ENCODE results near the gene CCDC71.

DNA sequence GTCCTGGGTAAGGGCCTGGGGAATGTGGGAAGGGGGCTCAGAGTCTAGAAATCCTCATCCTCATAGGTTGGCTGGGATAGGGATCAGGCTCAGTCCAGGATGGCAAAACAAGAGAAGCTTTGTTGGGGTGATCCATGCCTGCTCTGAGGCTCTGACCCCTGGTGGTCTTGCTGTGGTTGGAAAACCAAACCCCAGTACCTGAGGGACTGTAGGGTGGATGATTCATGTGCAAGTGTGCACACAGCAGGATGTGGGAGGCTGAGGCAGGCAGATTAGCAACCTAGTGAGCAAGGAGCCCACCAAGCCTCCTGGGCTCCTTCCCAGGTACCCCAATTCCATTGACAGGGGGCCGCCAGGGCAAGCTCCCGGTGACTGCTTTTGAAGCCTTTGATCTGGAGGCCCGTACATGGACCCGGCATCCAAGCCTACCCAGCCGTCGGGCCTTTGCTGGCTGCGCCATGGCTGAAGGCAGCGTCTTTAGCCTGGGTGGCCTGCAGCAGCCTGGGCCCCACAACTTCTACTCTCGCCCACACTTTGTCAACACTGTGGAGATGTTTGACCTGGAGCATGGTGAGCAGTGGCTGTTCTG is 8.4 kb upstream of the CCDC71 start:
- TF ChIP-seq ELF4 (IDR thresholded peaks at IDR 0.05): no peak
- TF ChIP-seq SP1 (IDR thresholded peaks at IDR 0.05): no peak
- TF ChIP-seq LEF1 (IDR thresholded peaks at IDR 0.05; ENCODE audit: borderline replicate concordance): no peak
- TF ChIP-seq BHLHE40 (IDR thresholded peaks at IDR 0.05; ENCODE audit: borderline replicate concordance): no peak
- no peak for TF ChIP-seq ZNF384 (IDR thresholded peaks at IDR 0.05)
- TF ChIP-seq FOXA1 (IDR thresholded peaks at IDR 0.05): no peak
- no peak for TF ChIP-seq TARDBP (IDR thresholded peaks at IDR 0.05)
- TF ChIP-seq SUZ12 (IDR thresholded peaks at IDR 0.05): no peak
- TF ChIP-seq, protein P1, sequence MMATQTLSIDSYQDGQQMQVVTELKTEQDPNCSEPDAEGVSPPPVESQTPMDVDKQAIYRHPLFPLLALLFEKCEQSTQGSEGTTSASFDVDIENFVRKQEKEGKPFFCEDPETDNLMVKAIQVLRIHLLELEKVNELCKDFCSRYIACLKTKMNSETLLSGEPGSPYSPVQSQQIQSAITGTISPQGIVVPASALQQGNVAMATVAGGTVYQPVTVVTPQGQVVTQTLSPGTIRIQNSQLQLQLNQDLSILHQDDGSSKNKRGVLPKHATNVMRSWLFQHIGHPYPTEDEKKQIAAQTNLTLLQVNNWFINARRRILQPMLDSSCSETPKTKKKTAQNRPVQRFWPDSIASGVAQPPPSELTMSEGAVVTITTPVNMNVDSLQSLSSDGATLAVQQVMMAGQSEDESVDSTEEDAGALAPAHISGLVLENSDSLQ (IDR thresholded peaks at IDR 0.05): no peak
- TF ChIP-seq FOXM1 (IDR thresholded peaks at IDR 0.05; ENCODE audit: borderline replicate concordance): no peak
- no peak for TF ChIP-seq ARNT (IDR thresholded peaks at IDR 0.05)
- TF ChIP-seq HDGF (IDR thresholded peaks at IDR 0.05; ENCODE audit: borderline replicate concordance): no peak
- no peak for TF ChIP-seq FOXK2 (IDR thresholded peaks at IDR 0.05)

Measured in HEK293T (cell line).